Neural cell (in vitro differentiated cells): ENCODE results near the gene HMGB1. TPM values are rescaled to one million over a fixed set of nuclear protein-coding genes. Genes with fewer than 3 reads are reported as not detected.

Source experiments
- H2AFZ ChIP-seq: fragments of 200-600, 300-800 bp; sonication (generic), shearing (Covaris generic); 2 replicates; pipeline ENCODE4 v1.6.0; 2014; ENCODE audit warnings: low read depth, mild to moderate bottlenecking, antibody characterized with exemption, low read length, moderate library complexity
- H3F3A ChIP-seq: fragments of 200-600 bp; shearing (Covaris generic); 2 replicates; pipeline ENCODE4 v1.6.1; 2016; ENCODE audit warnings: mild to moderate bottlenecking, moderate library complexity, mixed read lengths, antibody characterized with exemption, low read length; ENCODE audit not compliant: insufficient read depth, poor library complexity, severe bottlenecking
- H3K27ac ChIP-seq: fragments of 200-600, 300-800 bp; sonication (generic), shearing (Covaris generic); 2 replicates; pipeline ENCODE4 v1.5.1; 2014; ENCODE audit warnings: mild to moderate bottlenecking, low read length, moderate library complexity
- H3K27me3 ChIP-seq: fragments of 300-800, 200-600 bp; sonication (generic), shearing (Covaris generic); 2 replicates; pipeline ENCODE4 v1.6.0; 2014; ENCODE audit warnings: mild to moderate bottlenecking, low read depth, low read length, moderate library complexity; ENCODE audit not compliant: insufficient read depth
- H3K36me3 ChIP-seq: fragments of 300-800, 200-600 bp; sonication (generic), shearing (Covaris generic); 2 replicates; pipeline ENCODE4 v1.5.1; 2014; ENCODE audit warnings: mild to moderate bottlenecking, antibody characterized with exemption, low read length, moderate library complexity; ENCODE audit not compliant: insufficient read depth
- H3K4me2 ChIP-seq: fragments of 300-800, 200-600 bp; sonication (generic), shearing (Covaris generic); 2 replicates; pipeline ENCODE4 v1.6.0; 2014; ENCODE audit warnings: mild to moderate bottlenecking, low read length
- H3K4me3 ChIP-seq: fragments of 300-800, 200-600 bp; sonication (generic), shearing (Covaris generic); 2 replicates; pipeline ENCODE4 v1.5.1; 2014; ENCODE audit warnings: mild to moderate bottlenecking, low read length, moderate library complexity
- H3K79me2 ChIP-seq: fragments of 200-600 bp; shearing (Covaris generic); replicated peaks from 2 replicates; pipeline ENCODE4 v1.6.0; 2014; ENCODE audit warnings: mild to moderate bottlenecking, low read length, moderate library complexity; ENCODE audit not compliant: insufficient read depth
- H3K9ac ChIP-seq: fragments of 300-800, 200-600 bp; sonication (generic), shearing (Covaris generic); 2 replicates; pipeline ENCODE4 v1.6.1; 2016; ENCODE audit warnings: mild to moderate bottlenecking, low read length, mixed read lengths
- H3K9me2 ChIP-seq: fragments of 200-600 bp; shearing (Covaris generic); 2 replicates; pipeline ENCODE4 v1.6.1; 2016; ENCODE audit warnings: mild to moderate bottlenecking, low read length, mixed read lengths; ENCODE audit not compliant: insufficient read depth
- H3K9me3 ChIP-seq: fragments of 200-600, 300-800 bp; sonication (generic), shearing (Covaris generic); 2 replicates; pipeline ENCODE4 v1.6.1; 2016; ENCODE audit warnings: mild to moderate bottlenecking, mixed run types, low read length, moderate library complexity, mixed read lengths
- H4K20me1 ChIP-seq: fragments of 200-600 bp; shearing (Covaris generic); 2 replicates; pipeline ENCODE4 v1.6.1; 2016; ENCODE audit warnings: mild to moderate bottlenecking, mixed run types; ENCODE audit not compliant: insufficient read depth
- CTCF ChIP-seq: fragments of 450-650 bp; IDR thresholded peaks from 2 replicates; pipeline ENCODE4 v1.5.1; 2014; ENCODE audit warnings: antibody characterized with exemption, mild to moderate bottlenecking, moderate library complexity; ENCODE audit not compliant: poor library complexity, severe bottlenecking
- EP300 ChIP-seq: fragments of 450-650 bp; conservative IDR thresholded peaks from 2 replicates; pipeline ENCODE4 v1.6.1; 2014; ENCODE audit warnings: antibody characterized with exemption, mild to moderate bottlenecking, moderate library complexity; ENCODE audit not compliant: poor library complexity, severe bottlenecking
- EZH2 ChIP-seq: fragments of 200-600, 300-800 bp; shearing (Covaris generic), sonication (generic); IDR thresholded peaks from 2 replicates; pipeline ENCODE4 v1.6.1; 2014; ENCODE audit warnings: antibody characterized with exemption, low read length, borderline replicate concordance, mild to moderate bottlenecking; ENCODE audit not compliant: insufficient read depth, poor library complexity, severe bottlenecking
- MXI1 ChIP-seq: fragments of 450-650 bp; conservative IDR thresholded peaks from 2 replicates; pipeline ENCODE4 v1.6.1; 2014; ENCODE audit warnings: antibody characterized with exemption, mild to moderate bottlenecking; ENCODE audit not compliant: poor library complexity, severe bottlenecking
- POLR2AphosphoS5 ChIP-seq: IDR thresholded peaks from 2 replicates; pipeline ENCODE4 v1.6.1; 2012
- RAD21 ChIP-seq: fragments of 450-650 bp; conservative IDR thresholded peaks from 2 replicates; pipeline ENCODE4 v1.6.1; 2014; ENCODE audit warnings: antibody characterized with exemption, mild to moderate bottlenecking, moderate library complexity
- REST ChIP-seq: IDR thresholded peaks from 2 replicates; pipeline ENCODE4 v1.6.1; 2012; ENCODE audit warnings: borderline replicate concordance
- SMC3 ChIP-seq: fragments of 450-650 bp; conservative IDR thresholded peaks from 2 replicates; pipeline ENCODE4 v1.6.1; 2014; ENCODE audit warnings: antibody characterized with exemption, mild to moderate bottlenecking, moderate library complexity; ENCODE audit not compliant: poor library complexity
- TAF1 ChIP-seq: IDR thresholded peaks from 2 replicates; pipeline ENCODE4 v1.6.1; 2012; ENCODE audit warnings: low read depth
- polyA plus RNA-seq: library from polyadenylated mRNA; depleted of rRNA; stranded (reverse); fragments of >200 nt; gene quantifications from 2 replicates; pipeline ENCODE4 v1.2.3, GENCODE V29; 2014

Gene HMGB1
- polyA plus RNA-seq, 1 donor from 2014 or later: 1,091 TPM

- Histone ChIP-seq H4K20me1 (no peaks in the 10 kb centered on the region), H3K4me2 (no peak overlapping the region), H3K27ac (no peak overlapping the region), H3K9me3 (no peaks in the 10 kb centered on the region), H3K4me3 (no peak overlapping the region), H3F3A (no peaks in the 10 kb centered on the region), H3K36me3 (no peaks in the 10 kb centered on the region), H3K9me2 (no peaks in the 10 kb centered on the region), H2AFZ (no peak overlapping the region), H3K79me2 (no peaks in the 10 kb centered on the region), H3K9ac (no peak overlapping the region), H3K27me3 (no peaks in the 10 kb centered on the region)
- TF ChIP-seq REST: no peak
- no peak for TF ChIP-seq RAD21
- no peak for TF ChIP-seq EZH2
- no peak for TF ChIP-seq POLR2AphosphoS5
- no peak for TF ChIP-seq TAF1
- no peak for TF ChIP-seq SMC3
- no peak for TF ChIP-seq EP300
- TF ChIP-seq MXI1: no peak
- no peak for TF ChIP-seq CTCF
Measured at GRCh38 chr13:30504081-30504480, 38.3 kb upstream of the HMGB1 start.

- no peaks in the 10 kb centered on the region for H3F3A ChIP-seq
- H3K9ac ChIP-seq: no peak overlapping the region
- no peaks in the 10 kb centered on the region for H3K79me2 ChIP-seq
- H3K27me3 ChIP-seq: no peaks in the 10 kb centered on the region
- no peak overlapping the region for H2AFZ ChIP-seq
- no peaks in the 10 kb centered on the region for H3K9me3 ChIP-seq
- no peaks in the 10 kb centered on the region for H3K36me3 ChIP-seq
- no peak for TF ChIP-seq MXI1
- no peak for TF ChIP-seq POLR2AphosphoS5
- no peak for TF ChIP-seq RAD21
- no peak for TF ChIP-seq REST
- no peak for TF ChIP-seq EZH2
- H3K9me2 ChIP-seq: no peaks in the 10 kb centered on the region
- H4K20me1 ChIP-seq: no peaks in the 10 kb centered on the region
- H3K27ac ChIP-seq: no peak overlapping the region
- no peak overlapping the region for H3K4me3 ChIP-seq
- H3K4me2 ChIP-seq: no peak overlapping the region
Measured at GRCh38 chr13:30502237-30502636, 36.5 kb upstream of the HMGB1 start.
